Naive B cell (primary cell): ENCODE measurements around the gene POMP. TPM values are rescaled to one million over a fixed set of nuclear protein-coding genes. Genes with fewer than 3 reads are reported as not detected.

Experiments used
- ATAC-seq, 2 donors: fragments of 150-1000 bp; cut with Tn5 transposase; 2 replicates each; pipeline ENCODE4 v1.10.0; 2021; ENCODE audit warnings: low read depth in 2 of 2, mild to moderate bottlenecking in 2 of 2, moderate library complexity in 2 of 2
- DNase-seq: peaks from one replicate; pipeline ENCODE4 v3.0.0; 2022
- H3K27ac Mint-ChIP-seq, 6 donors: one replicate each; pipeline ENCODE4 v1.8.0; 2020 to 2022; ENCODE audit warnings: mild to moderate bottlenecking in 6 of 6, mixed read lengths in 6 of 6, moderate library complexity in 5 of 6, inconsistent platforms in 2 of 6
- H3K27me3 Mint-ChIP-seq, 3 donors: one replicate each; pipeline ENCODE4 v1.8.0; 2021 to 2022; ENCODE audit warnings: mixed read lengths in 3 of 3, mild to moderate bottlenecking in 1 of 3
- H3K36me3 Mint-ChIP-seq, 2 donors: one replicate each; pipeline ENCODE4 v1.8.0; 2020 to 2022; ENCODE audit warnings: mixed read lengths in 2 of 2, inconsistent platforms in 1 of 2, mild to moderate bottlenecking in 1 of 2
- H3K4me1 Mint-ChIP-seq, 3 donors: one replicate each; pipeline ENCODE4 v1.8.0; 2020 to 2022; ENCODE audit warnings: mixed read lengths in 3 of 3, inconsistent platforms in 1 of 3, mild to moderate bottlenecking in 1 of 3, moderate library complexity in 1 of 3
- H3K4me3 Mint-ChIP-seq, 8 donors: one replicate each; pipeline ENCODE4 v1.8.0; 2020 to 2022; ENCODE audit warnings: mild to moderate bottlenecking in 8 of 8, mixed read lengths in 8 of 8, moderate library complexity in 8 of 8, inconsistent platforms in 2 of 8
- H3K9me3 Mint-ChIP-seq, 7 donors: one replicate each; pipeline ENCODE4 v1.8.0; 2020 to 2022; ENCODE audit warnings: mixed read lengths in 7 of 7, mild to moderate bottlenecking in 5 of 7, inconsistent platforms in 2 of 7, moderate library complexity in 1 of 7
- polyA plus RNA-seq, 6 donors: library from polyadenylated mRNA; unstranded; fragments of 300-500 nt; fragmentation: Illumina TruSeq; gene quantifications; one replicate each; pipeline ENCODE4 v1.2.3, GENCODE V29; 2021; ENCODE audit warnings: low read depth in 6 of 6

POMP gene
- polyA plus RNA-seq, 6 donors from 2014 or later: 118 to 165 (median 136) TPM

- Mint-ChIP-seq H3K4me3 (no peak overlapping the region), H3K36me3 (peaks cover 8 to 10% of the 10 kb centered on the region in 2 donors), H3K27me3 (no peaks in the 10 kb centered on the region), H3K27ac (no peak overlapping the region), H3K9me3 (no peaks in the 10 kb centered on the region), H3K4me1 (peaks cover 14 to 30% (median 27%) of the 10 kb centered on the region in 3 donors)
- DNase-seq (no peak), ATAC-seq (no peak)
Measured at GRCh38 chr13:28650284-28650683, 8.6 kb upstream of the POMP start.

DNA sequence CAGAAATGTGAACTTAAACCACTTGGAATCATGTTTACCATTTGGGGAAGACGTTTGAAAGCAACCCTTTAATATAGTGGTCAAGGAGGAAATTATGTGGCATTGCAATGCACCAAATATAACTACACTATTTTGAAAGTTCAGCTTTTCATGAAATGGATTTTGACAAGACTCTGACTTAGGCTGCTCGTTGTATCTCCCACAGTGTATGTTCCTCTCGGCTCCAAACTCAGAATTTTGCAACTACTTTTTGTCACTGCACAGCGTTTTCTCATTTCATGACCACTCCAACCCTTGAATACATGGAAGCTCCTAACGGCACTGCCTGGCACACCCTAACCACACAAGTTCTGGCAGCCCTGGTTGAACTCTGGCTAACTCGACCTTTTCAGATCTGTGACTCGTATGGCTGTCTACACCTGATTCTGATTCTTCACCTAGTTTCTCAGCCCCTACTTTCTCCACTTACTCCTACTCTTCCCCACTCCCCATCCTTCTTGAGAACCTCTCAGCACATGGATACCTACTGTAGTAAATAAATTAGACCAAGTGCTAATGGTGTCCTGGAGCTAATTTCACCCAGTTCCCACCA lies 7.0 kb upstream of the POMP start:
- peaks cover 26 to 44% (median 39%) of the 10 kb centered on the region in 3 donors for H3K4me1 Mint-ChIP-seq
- peak overlapping the region in 1 of 8 donors; percentile 36 for H3K4me3 Mint-ChIP-seq
- no peaks in the 10 kb centered on the region for H3K27me3 Mint-ChIP-seq
- DNase-seq (no peak), ATAC-seq (no peak)
- H3K27ac Mint-ChIP-seq: peak overlapping the region in 5 of 6 donors; percentile 27 to 87 (median 57)
- H3K9me3 Mint-ChIP-seq: no peaks in the 10 kb centered on the region
- peaks cover 8 to 10% of the 10 kb centered on the region in 2 donors for H3K36me3 Mint-ChIP-seq

DNA sequence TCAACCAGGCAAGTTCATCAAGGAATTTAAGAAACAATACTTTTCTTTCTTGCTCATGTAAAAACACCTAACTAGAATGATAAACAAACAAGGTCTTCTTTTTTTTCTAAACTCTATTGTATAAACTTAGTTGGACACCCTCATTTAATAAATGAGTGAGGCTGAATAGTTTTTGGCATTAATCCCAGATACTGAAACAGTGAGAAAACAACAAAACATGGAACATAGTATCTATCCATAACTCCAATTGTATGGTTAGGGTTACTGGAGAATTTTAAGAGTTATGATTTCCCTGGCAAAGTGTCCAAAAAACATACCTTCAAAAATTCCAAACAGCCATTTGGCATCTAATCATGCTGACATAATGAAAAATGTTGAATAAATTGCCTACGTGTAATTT lies 5.8 kb upstream of the POMP start:
- DNase-seq: no peak
- Mint-ChIP-seq H3K27ac (peak overlapping the region in 3 of 6 donors; percentile 16 to 86 (median 28)), H3K27me3 (no peaks in the 10 kb centered on the region), H3K36me3 (peaks cover 8 to 10% of the 10 kb centered on the region in 2 donors), H3K4me1 (peaks cover 34 to 51% (median 46%) of the 10 kb centered on the region in 3 donors), H3K4me3 (no peak overlapping the region), H3K9me3 (no peaks in the 10 kb centered on the region)
- ATAC-seq: no peak

DNA sequence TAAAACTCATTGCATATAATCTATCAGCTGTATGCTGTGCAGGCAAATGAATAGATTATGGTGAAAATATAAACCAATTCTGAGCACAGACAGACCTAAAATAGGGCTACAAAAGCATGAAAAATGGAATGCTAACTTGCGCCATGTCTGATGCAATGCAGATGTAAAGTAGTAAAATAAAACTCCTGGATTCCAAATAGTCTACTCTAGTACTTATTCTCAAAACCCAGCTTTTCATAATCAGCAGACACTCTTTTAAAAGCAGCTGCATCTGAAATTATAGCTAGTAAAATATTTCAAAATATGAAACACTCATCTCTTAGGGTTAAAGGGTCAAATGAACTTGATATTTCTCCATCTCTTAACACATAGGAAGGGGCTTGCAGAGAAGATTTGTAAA lies 4.7 kb upstream of the POMP start:
- H3K9me3 Mint-ChIP-seq: no peaks in the 10 kb centered on the region
- DNase-seq (no peak), ATAC-seq (no peak)
- H3K27me3 Mint-ChIP-seq: no peaks in the 10 kb centered on the region
- no peak overlapping the region for H3K4me3 Mint-ChIP-seq
- peaks cover 10 to 15% of the 10 kb centered on the region in 2 donors for H3K36me3 Mint-ChIP-seq
- H3K27ac Mint-ChIP-seq: peak overlapping the region in 2 of 6 donors; percentile 20 to 29
- H3K4me1 Mint-ChIP-seq: peaks cover 41 to 58% (median 57%) of the 10 kb centered on the region in 3 donors

DNA sequence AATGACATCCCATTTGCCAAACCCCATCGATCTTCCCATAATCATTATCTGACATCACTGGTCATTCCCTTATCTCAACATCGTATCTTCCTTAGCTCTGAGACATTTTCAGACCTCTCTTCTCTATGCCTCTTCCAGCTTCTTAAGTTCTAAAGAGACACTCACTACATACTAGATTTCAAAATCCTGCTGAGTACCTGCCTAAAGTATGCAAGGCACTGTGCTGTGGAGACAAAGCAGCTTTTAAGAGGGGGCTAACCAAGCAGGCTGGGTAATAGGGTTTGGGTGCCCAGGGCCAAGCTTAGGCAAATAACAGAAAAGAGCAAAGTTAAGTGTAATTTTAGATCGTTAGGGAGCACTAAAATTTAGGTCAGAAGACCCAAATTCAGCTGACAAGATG lies 3.4 kb upstream of the POMP start:
- Mint-ChIP-seq H3K27me3 (no peaks in the 10 kb centered on the region), H3K4me1 (peaks cover 49 to 71% (median 64%) of the 10 kb centered on the region in 3 donors), H3K36me3 (peaks cover 10 to 15% of the 10 kb centered on the region in 2 donors), H3K4me3 (peak overlapping the region in 4 of 8 donors; percentile 22 to 69 (median 52)), H3K27ac (peak overlapping the region; percentile 81 to 99 (median 96)), H3K9me3 (no peaks in the 10 kb centered on the region)
- ATAC-seq (no peak), DNase-seq (no peak)

DNA sequence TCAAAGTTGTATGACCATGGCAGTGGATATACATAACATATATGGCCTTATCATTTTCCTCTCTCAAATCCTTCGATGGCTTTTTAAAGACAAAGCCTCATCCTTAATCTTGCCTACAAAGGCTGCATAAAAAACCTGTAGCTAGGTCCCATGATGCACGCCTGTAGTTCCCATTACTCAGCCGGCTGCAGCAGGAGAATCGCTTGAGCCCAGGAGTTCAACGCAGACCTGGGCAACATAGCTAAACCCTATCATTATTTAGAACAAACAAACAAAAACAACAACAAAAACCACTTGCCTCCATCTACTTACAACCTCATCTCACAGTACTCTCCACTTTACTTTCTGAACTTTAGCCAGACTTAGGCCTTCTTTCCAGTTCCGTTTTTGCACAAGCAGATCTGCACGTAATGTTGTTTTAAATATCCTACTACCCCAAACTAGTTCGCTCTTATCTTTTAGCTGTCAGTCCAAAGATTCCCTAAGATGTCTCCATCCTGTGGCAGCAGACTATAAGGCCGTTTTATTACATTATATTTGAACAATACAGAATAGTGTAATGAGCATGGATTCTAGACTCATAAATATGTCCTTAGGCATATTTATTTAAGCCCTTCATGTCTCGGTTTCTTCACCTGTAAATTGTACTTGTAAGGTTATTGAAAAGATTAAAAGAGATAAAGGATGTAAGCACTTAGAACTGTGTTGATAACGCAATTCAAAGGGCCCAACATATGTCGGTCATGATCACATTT lies 969 bp upstream of the POMP start:
- peak; percentile 2 to 5 for ATAC-seq
- Mint-ChIP-seq H3K36me3 (peaks cover 4 to 7% of the 10 kb centered on the region in 2 donors), H3K4me1 (peaks cover 54 to 73% (median 70%) of the 10 kb centered on the region in 3 donors), H3K27me3 (no peaks in the 10 kb centered on the region), H3K27ac (peak overlapping the region; percentile 89 to 99 (median 98)), H3K4me3 (peak overlapping the region; percentile 81 to 99 (median 97)), H3K9me3 (no peaks in the 10 kb centered on the region)
- DNase-seq: peak; percentile 39

- no peak for DNase-seq
- no peaks in the 10 kb centered on the region for H3K27me3 Mint-ChIP-seq
- H3K27ac Mint-ChIP-seq: peak overlapping the region; percentile 89 to 99 (median 98)
- H3K4me3 Mint-ChIP-seq: peak overlapping the region; percentile 81 to 99 (median 97)
- peaks cover 0 to 7% of the 10 kb centered on the region in 2 donors for H3K36me3 Mint-ChIP-seq
- H3K4me1 Mint-ChIP-seq: peaks cover 54 to 72% (median 70%) of the 10 kb centered on the region in 3 donors
- no peaks in the 10 kb centered on the region for H3K9me3 Mint-ChIP-seq
- ATAC-seq: peak; percentile 1 to 2
Measured at GRCh38 chr13:28658539-28658795, 463 bp upstream of the POMP start.

DNA sequence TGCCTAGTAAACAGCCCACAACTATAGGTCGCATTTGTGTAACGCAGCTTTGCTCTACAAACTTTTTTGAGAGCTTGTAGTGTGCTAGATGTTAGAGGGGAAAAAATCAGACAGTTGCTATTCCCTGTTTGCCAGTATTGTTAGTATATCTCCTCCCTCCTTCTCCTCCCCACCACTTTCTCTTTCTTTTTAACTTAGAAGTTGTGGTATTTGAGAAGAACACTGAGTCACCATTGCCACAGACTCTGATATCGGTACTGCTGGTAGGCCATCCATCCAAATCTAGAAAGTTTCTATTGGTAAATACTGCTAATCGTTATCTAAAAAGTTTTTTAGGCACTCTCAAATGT lies 666 bp downstream of the POMP start:
- Mint-ChIP-seq H3K36me3 (peaks cover under 1 to 11% of the 10 kb centered on the region in 2 donors), H3K27ac (peak overlapping the region; percentile 89 to 99 (median 98)), H3K27me3 (no peaks in the 10 kb centered on the region), H3K4me3 (peak overlapping the region; percentile 81 to 99 (median 97)), H3K9me3 (no peaks in the 10 kb centered on the region), H3K4me1 (peaks cover 55 to 73% (median 69%) of the 10 kb centered on the region in 3 donors)
- no peak for DNase-seq
- ATAC-seq: peak in 1 of 2 donors; percentile 5

GRCh38 chr13:28666897-28667488 lies 8.1 kb downstream of the POMP start:
- H3K36me3 Mint-ChIP-seq: peaks cover 42 to 47% of the 10 kb centered on the region in 2 donors
- H3K27me3 Mint-ChIP-seq: no peaks in the 10 kb centered on the region
- ATAC-seq (no peak), DNase-seq (no peak)
- peak overlapping the region in 1 of 6 donors; percentile 52 for H3K27ac Mint-ChIP-seq
- peaks cover 27 to 39% (median 30%) of the 10 kb centered on the region in 3 donors for H3K4me1 Mint-ChIP-seq
- H3K4me3 Mint-ChIP-seq: no peak overlapping the region
- no peaks in the 10 kb centered on the region for H3K9me3 Mint-ChIP-seq

DNA sequence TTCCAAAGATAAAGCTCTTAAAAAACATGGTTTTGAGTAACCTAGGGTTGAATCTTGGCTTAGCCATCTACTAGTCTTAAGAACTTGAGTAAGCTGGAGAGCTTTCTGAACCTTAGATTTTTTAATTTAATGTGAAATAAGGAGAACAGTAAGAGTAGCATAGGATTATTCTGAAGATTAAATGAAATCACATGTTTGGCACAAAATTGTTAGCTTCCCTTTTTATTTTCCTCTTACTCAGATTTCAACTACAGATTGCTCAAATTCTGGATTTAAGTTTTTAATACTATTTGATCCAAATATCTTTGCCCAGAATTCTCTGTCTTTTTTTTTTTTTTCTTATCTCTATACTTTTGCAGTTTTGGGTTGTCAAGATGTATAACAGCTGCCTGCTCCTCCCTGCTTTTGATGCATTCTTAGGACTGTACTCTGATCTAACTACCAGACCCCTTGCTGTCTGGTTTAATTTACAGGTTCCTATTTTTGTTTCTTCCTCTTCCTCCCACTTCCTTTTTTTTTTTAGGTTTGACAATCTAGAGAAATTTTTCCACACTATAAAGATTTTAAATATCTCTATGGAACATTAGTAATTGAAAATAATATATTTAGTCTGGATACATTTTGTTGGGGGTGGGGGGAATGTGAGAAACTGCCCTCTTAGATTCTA lies 12.3 kb downstream of the POMP start:
- ATAC-seq: no peak
- H3K4me1 Mint-ChIP-seq: peaks cover 23 to 30% (median 24%) of the 10 kb centered on the region in 3 donors
- no peak for DNase-seq
- H3K27ac Mint-ChIP-seq: peak overlapping the region in 5 of 6 donors; percentile 47 to 93 (median 75)
- H3K36me3 Mint-ChIP-seq: peaks cover 41% of the 10 kb centered on the region in 2 donors
- no peaks in the 10 kb centered on the region for H3K9me3 Mint-ChIP-seq
- H3K4me3 Mint-ChIP-seq: peak overlapping the region in 5 of 8 donors; percentile 15 to 72 (median 28)
- no peaks in the 10 kb centered on the region for H3K27me3 Mint-ChIP-seq

- no peaks in the 10 kb centered on the region for H3K27me3 Mint-ChIP-seq
- H3K4me1 Mint-ChIP-seq: no peaks in the 10 kb centered on the region
- no peaks in the 10 kb centered on the region for H3K9me3 Mint-ChIP-seq
- peaks cover 8 to 13% of the 10 kb centered on the region in 2 donors for H3K36me3 Mint-ChIP-seq
- ATAC-seq: no peak
- no peak overlapping the region for H3K4me3 Mint-ChIP-seq
- H3K27ac Mint-ChIP-seq: no peak overlapping the region
- no peak for DNase-seq
Measured at GRCh38 chr13:28678809-28679208, 19.9 kb downstream of the POMP start.

DNA sequence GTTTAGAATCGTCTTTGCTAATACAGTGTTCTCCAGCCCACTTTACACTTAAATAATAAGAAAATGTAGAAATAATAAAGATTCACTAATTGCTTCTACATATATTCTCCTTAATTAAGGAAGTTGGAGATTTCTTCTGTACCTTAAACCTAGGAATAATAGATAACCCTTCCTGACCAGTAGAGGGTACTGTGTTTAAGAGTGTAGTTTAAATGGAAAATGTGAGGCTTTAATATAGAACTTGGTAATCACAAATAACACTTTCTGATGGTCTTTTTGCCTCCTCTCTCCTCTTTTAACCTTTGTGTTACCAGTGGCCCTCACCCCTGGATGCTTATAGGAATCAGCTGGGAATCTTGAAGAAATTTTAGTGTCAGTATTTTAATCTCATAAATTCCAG lies 20.7 kb downstream of the POMP start:
- Mint-ChIP-seq H3K27me3 (no peaks in the 10 kb centered on the region), H3K27ac (peak overlapping the region in 2 of 6 donors; percentile 20 to 86), H3K4me1 (no peaks in the 10 kb centered on the region), H3K9me3 (no peaks in the 10 kb centered on the region), H3K36me3 (peaks cover 5 to 8% of the 10 kb centered on the region in 2 donors), H3K4me3 (no peak overlapping the region)
- no peak for ATAC-seq
- no peak for DNase-seq

DNA sequence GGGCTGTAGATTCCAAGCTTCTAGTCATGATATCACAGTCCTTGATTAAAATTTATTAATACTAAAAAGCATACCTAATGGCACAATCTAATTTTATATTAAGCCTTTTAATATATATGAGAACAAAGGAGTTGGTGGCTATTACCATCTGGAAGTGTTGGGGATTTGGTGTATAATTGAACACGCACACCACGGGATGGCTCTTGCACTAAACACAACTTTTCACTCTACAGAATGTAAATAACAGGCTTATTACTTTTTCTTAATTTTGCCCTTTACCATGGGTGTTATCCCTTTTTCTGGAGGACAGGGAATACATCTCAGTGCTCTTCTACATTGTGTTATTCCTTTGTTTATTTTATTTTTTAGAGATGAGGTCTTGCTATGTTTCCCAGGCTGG lies 21.6 kb downstream of the POMP start:
- H3K36me3 Mint-ChIP-seq: peaks cover 3 to 5% of the 10 kb centered on the region in 2 donors
- H3K4me3 Mint-ChIP-seq: no peak overlapping the region
- H3K9me3 Mint-ChIP-seq: no peaks in the 10 kb centered on the region
- DNase-seq (no peak), ATAC-seq (no peak)
- no peaks in the 10 kb centered on the region for H3K4me1 Mint-ChIP-seq
- no peaks in the 10 kb centered on the region for H3K27me3 Mint-ChIP-seq
- peak overlapping the region in 3 of 6 donors; percentile 24 to 49 (median 36) for H3K27ac Mint-ChIP-seq
